ENCODE measurements around the gene SLC25A14.
"Not testable (repeated sequence)": the region's sequence is repeated elsewhere in the genome, so short reads cannot be mapped to it uniquely, and the experiment has no call there.

SLC25A14 gene, protein sequence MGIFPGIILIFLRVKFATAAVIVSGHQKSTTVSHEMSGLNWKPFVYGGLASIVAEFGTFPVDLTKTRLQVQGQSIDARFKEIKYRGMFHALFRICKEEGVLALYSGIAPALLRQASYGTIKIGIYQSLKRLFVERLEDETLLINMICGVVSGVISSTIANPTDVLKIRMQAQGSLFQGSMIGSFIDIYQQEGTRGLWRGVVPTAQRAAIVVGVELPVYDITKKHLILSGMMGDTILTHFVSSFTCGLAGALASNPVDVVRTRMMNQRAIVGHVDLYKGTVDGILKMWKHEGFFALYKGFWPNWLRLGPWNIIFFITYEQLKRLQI
- 9.2 to 10.4 reads per million in 2 donors for total RNA-seq

DNA sequence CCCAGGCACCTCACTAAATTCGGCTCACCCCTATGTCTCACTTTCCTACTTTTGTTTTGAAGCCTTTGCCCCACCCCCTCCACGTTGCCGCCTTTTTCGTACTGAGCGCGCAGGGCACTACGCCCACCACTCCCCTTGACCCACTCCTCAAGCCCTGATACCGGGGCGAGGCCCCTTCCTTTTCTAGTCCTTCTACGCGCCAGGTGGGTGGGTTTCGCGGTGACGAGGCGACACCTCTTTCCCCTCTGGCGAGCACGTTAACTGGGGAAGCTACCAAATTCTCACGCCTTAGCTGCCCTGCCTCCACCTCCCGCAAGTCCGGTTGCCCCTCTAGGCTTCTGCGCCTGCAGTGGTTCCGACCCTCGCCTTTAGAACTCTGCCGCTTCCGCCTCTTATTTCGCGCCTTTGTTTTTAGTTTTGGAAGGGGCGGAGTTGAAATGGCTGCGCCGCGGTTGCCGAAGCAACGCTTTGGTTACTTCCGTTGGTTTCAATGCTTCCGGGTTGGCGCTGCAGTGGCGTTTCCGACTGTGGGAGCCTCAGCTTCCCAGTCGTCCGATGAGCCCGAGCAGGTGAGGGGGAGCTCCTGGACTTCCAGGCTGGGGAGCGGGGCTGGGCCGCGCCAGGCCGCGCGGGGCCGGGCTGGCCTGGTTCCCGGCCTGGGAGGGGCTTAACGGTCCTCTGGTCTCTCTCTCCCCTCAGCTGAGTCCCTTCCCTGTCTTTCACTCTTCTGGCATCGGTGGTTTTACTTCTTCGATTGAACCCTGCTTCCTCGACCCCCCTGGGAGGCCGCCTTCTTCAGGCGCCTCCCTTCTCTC is at the start of gene SLC25A14:
Gene SLC25A14, plus strand, starts transcription at position 512 of the 815 bp plus-strand sequence. CDS start 360 bp downstream, outside the sequence.
- DNase-seq: peak; percentile 58

DNA sequence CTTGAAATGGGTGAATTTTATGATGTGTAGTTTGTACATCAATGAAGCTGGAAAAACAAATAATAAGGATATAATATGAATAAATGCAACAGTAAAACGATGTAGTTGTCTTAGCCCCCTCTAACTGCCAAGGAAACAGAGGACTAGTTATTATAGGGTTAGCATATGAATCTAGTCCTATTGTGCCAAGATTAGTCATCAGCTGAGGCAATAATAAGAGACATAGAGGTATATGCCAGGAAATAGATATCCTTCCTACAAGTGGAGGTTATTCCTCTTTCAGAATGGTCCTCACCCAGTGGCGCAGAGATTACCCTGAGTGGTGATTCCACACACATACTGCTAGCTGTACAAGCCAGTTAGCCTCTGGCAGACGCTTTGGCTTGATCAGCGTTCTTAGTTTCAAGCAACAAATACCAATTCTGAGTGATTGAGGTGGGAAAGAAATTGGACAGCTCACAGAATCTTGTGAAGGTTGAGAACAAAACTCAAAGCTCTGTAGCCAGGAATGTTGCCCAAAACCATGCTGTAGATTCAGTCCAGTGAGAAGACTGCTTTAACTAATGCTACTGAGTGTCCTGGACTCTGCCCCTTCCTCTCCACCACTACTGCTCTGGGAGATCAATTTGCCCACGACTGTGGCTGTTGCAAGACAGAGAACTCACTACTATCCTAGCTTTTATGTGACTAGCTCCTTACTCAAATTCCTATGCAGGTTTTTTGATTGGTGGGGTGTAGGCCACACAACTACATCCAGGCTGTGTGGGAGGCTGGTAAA is 44.0 kb upstream of the SLC25A14 start:
- no peak for DNase-seq

DNA sequence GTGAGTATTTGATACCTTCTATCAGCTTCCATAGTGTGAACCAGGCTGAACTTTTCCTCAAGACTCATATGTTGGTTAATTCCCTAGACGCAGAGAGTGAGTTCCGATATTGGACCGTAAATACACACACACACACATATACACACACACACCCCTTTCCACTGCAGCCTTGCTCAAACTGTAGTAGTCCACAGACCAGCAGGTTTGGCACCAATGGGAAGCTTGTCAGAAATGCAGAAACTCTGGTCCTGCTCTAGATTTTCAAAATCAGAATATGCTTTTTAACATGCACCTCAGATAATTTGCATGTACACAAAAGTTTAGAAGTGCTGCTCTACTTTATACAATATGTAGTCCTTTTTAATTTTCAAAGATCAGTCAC is 43.4 kb upstream of the SLC25A14 start:
- no peak for DNase-seq

DNA sequence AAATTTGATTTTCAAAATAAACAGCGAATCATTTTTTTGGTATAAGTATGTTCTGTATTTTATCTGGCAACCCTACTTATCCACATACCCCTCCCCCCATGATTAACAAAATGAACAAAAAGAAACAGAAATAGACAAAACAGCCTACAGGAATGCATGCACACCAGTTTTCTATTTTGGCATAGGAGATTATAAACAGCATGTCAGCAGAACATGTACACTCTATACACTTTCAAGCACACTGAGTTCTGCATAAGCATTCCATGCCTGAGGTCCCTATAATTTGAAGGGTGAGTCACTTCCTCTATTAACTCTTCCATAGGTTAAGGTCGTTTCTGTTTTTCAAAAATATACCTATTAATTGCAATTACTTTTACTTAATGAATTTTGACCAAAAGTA is 43.0 kb upstream of the SLC25A14 start:
- no peak for DNase-seq

DNA sequence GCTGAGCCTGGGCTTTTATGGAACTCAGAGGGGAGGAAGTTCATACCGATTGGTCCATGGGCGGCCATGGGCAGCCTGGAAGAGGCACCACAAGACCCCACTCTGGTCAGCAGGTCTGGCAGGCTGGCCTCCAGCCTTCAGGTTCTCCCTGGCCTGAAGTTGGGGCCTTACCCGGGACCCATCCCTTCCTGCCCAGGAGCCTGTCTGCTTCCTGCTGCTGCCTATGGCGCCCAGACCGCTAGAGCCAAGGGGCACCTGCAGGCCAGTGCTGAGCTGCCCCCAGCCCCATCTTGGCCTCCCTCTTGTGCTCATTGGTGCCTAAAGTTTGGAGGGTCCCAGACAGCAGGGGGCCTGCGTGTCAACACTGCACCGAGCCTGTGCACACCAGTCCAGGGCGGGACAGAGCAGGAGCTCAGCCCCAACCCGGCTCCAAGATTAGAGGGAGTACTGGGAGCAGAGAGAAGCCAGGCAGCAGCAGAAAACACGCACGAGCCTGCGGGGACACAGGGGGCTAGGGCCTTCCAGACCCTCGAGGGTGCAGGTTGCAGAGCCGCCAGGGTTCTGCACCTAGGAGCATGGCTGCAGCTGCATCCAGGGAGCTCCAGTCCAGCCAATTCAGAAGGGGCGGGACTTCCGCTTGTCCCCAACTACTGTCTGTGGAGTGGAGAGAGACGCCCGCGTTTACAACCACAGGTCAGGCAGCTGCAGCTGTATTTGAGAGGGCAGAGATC is 40.3 kb upstream of the SLC25A14 start:
- DNase-seq: no peak

DNA sequence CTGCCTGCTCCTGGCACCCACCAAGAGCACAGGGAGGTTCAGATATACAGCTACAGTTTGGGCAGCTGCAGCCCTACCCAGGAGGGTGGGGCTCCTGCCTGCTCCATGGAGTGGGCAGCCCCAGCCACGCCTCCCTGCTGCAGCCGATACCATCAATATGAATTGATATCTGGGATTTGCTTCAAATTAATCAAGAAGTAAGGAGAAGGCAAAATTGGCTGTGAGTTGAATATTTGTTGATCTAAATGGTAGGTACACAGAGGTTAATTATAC is 39.8 kb upstream of the SLC25A14 start:
- DNase-seq: no peak

DNA sequence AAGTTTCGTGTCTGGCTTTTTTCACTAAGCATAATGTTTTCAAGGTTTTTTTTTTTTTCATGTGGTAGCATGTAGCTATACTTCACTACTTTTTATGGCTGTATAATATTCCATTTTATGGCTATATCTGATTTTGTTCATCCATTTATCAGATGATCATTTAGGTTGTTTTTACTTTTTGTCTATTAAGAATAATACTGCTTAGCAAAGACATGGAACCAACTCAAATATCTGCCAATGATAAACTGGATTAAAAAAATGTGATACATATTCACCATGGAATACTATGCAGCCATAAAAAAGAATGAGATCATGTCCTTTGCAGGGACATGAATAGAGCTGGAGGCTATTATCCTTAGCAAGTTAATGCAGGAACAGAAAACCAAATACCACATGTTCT is 38.3 kb upstream of the SLC25A14 start:
- no peak for DNase-seq

DNA sequence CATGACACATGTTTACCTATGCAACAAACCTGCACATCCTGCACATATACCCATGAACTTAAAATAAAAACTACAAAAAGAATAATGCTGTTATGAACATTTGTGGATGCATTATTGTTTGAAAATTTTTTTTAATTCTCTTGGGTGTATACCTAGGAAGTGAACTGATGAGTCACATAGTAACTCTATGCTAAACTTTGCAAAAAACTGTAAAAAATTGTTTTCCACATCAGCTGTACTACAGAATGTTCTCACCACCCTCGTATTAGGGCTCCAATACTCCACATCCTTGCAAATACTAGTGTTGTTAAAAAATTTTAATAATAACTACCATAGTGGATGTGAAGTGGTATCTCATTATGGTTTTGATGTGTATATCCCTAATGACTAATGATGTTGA is 37.7 kb upstream of the SLC25A14 start:
- DNase-seq: no peak

DNA sequence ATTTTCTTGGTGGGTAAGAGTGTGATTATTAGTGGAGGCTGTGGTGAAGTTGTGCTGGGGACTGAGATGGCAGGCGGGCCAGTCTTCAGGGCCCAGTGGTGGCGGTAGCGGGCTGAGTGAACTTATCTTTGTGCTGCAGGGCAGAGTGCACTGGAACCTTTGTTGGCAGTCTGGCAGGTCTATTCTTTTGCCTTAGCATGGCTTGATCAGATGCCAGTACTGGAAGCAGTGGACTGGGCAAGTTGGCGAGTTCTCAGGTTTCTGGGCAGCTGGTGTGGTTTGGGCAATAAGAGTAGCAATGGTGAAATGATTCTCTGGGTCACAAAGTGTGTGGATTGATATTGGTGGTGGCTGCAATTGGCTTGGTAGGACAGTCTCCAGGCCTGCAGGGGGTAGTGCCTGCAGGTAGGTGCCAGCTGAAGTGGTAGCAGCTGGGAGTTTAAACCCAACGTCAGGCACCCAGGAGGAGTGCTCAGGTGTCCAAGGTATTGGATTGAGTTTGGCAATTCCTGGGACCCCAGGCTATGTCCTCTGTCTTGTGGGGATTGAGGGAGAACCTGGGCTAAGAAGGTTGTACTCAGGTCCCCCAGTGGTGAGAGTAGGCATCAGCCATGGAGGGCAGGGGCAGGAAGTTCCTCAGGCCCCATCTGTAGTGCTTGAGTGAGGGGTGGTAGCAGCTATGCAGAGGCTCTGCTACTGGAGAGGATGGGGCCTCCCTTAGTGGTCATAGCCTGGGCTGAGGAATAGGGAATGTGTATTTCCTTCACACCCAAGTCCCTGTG is 34.9 kb upstream of the SLC25A14 start:
- no peak for DNase-seq

DNA sequence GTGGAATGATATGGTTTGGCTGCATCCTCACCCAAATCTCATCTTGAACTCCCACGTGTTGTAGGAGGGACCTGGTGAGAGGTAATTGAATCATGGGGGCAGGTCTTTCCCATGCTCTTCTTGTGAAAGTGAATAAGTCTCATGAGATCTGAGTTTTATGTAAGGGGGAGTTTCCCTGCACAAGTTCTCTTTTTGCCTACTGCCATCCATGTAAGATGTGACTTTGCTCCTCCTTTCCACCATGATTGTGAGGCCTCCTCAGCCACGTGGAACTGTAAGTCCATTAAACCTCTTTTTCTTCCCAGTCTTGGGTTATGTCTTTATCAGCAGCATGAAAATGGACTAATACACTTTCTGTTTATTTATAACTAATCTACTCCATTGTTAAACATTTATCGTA is 19.8 kb upstream of the SLC25A14 start:
- DNase-seq: not testable (repeated sequence)

DNA sequence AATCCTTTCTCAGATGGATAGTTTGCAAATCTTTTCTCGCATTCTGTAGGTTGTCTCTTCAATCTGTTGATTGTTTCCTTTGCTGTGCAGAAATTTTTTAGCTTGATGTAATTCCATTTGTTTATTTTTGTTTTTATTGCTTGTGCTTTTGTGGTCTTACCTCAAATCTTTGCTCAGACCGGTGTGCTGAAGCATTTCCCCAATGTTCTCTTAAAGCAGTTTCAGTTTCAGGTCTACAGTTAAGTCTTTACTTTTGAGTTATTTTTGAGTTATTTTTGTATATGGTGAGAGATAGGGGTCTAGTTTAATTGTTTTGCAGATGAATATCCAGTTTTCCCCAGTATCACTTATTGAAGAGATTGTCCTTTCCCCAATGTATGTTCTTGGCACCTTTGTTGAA is 18.2 kb upstream of the SLC25A14 start:
- no peak for DNase-seq

DNA sequence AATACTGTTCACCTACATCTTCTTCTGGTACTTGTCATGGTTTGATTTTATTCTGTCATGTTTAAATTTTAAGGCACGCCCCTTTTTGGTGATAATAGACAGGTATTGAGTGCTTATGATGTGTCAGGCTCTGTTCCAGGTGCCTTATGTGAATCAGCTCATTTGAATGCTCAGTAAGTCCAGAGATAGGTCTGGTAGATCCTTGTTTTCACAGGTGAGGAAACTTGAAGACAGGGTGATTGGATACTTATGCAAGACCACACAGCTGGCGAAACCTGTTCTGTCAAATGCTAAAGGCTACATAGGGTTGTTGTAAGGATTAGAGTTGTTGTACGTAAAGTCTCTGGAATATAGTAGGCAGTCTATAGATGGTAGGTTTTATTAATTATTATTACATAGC is 9.6 kb upstream of the SLC25A14 start:
- no peak for DNase-seq

DNA sequence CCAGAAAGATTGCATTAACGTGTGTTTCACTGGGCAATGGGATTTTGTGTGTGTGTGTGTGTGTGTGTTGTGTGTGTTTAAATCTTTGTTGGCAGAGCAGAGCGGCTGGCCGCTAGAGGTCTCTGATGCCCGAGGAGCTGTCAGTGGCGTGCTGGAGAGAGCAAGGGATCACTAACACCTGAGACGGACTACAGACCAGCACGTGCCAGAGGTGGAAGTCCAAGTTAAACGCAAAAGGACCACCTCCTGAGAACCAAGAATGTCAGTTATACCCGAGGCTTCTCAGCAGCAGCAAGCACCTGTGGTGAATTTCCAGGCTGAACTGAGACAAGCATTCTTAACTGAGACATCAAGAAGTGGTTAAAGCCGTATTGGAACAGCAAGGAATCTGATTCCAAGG is 9.0 kb upstream of the SLC25A14 start:
- DNase-seq: peak; percentile 10

DNA sequence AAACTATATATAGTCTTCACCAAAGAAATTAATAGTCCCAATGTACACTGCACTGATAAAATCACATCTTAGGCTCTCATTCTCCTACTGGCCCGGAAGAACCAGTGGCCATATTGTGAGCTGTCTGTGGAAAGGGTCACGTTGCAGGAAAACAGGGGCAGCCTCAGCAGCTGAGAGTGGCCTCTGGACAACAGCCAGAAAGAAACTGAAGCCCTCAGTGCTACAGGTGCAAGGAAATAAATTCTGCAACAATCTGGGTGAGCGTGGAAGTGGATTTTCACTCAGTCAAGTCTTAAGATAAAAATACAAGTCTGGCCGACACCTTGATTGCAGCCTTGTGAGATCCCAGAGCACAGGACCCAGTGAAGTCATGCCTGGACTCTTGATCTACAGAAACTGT is 3.2 kb upstream of the SLC25A14 start:
- DNase-seq: no peak

DNA sequence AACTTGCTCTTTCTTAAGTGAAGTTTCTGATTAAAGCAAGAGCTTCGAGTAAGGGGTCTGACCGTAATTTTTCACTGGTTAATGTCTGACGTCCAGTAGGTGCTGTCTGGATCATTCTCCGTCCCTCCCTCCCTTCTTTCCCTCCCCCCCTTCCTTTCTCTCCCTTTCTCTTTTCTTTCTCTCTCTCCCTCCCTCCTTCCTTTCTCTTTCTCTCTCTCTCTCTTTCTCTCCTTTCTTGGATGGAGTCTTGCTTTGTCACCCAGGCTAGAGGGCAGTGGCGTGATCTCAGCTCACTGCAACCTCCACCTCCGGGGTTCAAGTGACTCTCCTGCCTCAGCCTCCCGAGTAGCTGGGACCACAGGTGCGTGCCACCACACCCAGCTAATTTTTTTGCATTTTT is 850 bp upstream of the SLC25A14 start:
- DNase-seq: not testable (repeated sequence)

DNA sequence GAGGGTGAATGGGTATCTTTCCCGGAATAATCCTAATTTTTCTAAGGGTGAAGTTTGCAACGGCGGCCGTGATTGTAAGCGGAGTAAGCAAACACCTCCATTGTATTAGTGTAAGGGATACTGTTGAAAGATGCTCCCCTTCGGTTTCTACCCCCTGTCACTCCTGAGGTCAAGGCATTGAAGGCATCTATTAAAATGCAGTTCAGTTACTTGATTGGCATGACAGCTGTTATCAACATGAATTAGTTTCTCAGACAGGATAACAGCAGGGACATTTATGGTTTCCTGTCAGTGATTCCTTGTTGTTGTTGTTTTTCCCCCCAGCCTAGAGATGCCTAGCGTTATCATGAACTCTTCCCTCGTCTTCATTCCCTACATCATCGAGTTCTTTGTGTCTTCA is 552 bp downstream of the SLC25A14 start:
- no peak for DNase-seq

DNA sequence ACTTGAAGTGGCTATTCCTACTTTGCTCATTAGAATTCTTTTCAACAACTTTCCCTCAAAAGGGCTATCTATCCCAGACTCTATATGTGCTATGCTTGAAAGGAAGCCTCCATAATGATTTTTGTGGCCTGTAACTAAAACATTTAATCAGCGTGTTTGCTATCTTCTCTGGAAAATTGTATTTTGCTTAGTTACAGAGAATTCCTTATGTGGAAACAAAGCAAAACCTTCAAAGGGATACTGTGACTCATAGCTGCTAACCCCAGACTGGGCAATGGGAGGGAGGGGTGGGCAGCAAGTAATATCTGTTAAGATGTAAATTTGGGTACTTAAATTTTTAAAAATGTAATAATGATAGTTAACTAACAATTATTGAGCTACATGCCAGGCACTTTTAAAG is 3.7 kb downstream of the SLC25A14 start:
- DNase-seq: no peak

DNA sequence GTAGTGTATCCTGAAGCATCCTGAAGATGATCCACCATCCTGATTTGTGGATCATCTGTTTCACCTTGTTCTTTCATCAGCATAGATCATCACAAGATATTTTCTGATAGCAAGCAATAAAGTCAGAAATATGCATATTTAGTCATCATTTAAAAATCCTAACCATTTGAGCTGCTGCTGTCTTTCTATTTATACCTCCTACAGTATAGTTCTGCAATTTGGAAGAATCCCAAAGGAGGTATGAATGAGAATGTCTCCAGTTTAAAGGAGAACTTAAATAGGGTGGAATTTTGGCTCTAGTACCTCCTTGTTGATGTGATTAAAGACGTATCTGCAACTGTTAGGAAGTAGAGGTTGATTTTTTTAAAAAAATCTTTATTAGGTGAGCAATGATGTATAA is 7.6 kb downstream of the SLC25A14 start:
- no peak for DNase-seq

DNA sequence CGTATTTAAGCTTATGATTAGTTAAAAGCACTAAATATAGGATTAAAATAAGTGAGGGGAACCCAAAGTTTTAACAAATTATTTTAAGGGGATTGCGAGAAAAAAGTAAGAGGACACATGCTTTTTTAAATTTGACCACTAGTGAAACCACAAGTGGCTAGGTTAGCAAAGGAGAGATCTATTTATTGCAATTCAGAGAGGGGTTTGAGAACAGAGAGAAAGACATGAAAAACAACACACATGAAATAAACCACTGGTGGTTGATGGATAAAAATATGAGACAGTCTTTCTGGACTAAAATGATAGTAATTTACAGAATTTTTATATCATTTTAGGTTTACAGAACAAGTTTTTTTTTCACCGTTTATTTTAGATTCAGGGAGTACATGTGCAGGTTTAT is 11.8 kb downstream of the SLC25A14 start:
- DNase-seq: no peak

DNA sequence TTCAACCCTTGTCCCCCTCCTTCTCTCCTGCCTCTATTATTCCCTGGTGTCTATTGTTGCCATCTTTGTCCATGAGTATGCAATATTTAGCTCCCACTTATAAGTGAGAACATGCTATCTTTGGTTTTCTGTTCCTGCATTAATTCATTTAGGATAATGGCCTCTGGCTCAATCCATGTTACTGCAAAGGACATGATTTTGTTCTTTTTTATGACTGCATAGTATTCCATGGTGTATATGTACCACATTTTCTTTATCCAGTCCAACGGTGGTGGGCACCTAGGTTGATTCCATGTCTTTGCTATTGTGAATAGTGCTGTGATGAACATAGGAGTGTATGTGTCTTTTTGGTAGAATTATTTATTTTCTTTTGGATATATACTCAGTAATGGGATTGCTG is 12.3 kb downstream of the SLC25A14 start:
- DNase-seq: not testable (repeated sequence)

DNA sequence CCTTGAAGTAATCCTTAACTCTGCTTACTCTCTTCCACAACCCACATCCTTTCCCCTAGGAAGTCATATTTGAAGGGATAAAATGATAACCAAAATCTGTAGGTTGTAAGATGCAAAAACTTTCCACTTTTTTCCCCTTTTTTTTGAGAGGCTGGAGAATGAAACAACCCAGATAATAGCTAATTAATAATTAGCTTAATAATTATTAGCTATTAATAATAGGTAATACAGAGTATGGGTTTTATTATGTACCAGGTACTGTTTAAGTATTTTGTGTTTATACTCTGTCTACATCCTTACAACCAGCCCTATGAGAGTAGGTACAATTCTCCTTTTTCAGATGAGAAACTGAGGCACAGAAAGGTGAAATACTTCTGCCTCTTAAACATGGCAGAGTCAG is 36.4 kb downstream of the SLC25A14 start:
- DNase-seq: no peak

DNA sequence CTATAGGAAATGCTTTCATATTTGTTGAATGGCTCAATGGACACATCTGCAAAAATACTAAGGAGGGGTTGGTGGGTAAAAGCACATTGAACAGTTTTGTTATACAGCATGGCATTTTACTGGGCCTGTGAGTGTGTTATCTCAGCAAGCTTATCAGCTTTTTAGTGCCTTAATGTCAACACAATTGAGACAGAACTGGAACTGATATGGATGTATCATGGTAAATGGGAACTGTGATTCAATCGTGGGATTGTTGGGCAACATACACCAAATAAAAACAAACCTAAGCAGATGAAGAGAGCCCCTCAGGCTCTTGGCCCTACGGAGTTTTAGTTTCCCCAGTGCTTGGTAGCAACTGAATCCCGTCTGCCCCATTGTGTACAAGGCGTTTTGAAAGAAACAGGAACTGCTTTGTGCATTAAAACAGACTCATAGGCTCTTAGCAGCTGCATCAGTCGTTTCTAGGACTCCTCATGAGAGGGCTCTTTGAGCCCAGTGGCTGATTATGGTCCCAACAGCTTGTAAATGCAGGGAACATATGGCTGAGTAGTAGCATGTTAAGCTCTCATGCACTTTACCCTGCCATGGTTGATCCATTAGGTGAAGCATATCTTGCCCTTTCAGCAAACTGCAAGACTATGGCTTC is 38.4 kb downstream of the SLC25A14 start:
- no peak for DNase-seq
